HepG2 (cell line): ENCODE measurements around the gene RNU11. TPM values are rescaled to one million over a fixed set of nuclear protein-coding genes. Genes with fewer than 3 reads are reported as not detected.

ENCODE experiments used
- ATAC-seq: fragments of 200-7000 bp; cut with Tn5 transposase; 3 replicates; pipeline ENCODE4 v1.9.1; 2020; ENCODE audit warnings: mild to moderate bottlenecking, moderate library complexity
- BruUV-seq: library from RNA; stranded (reverse); fragments of 400-500 nt; replicated peaks from 2 replicates; lab custom pipeline; 2021; lab: Mats Ljungman, UMichigan
- CTCF ChIA-PET: fragments of 300-600 bp; formaldehyde crosslinking; extraction: SDS; loops from one replicate; lab custom pipeline; 2021; ENCODE audit warnings: low total read pairs, inconsistent platforms, low intra/inter-chr PET ratio; lab: Yijun Ruan, JAX
- POLR2A ChIA-PET: fragments of 350-600 bp; sonication (Branson Sonifier 250); formaldehyde crosslinking; loops from one replicate; lab custom pipeline; 2020; ENCODE audit warnings: antibody characterized with exemption, inconsistent platforms; lab: Yijun Ruan, JAX
- DNase-seq: peaks from one replicate; pipeline ENCODE4 v3.0.0-alpha.2; 2015; ENCODE audit warnings: low spot score
- FAIRE-seq: peaks from 3 replicates; lab custom pipeline; 2011; peaks lifted over from hg19 to GRCh38; lab: Jason Lieb, UNC
- H2AFZ ChIP-seq: one replicate; pipeline ENCODE4 v1.6.1; 2011; ENCODE audit warnings: low read length, inconsistent platforms
- H3K27ac ChIP-seq: fragments of 300-600 bp; 3 replicates; pipeline ENCODE4 v1.8.0; 2011; ENCODE audit warnings: mixed run types, mild to moderate bottlenecking, mixed read lengths, low read length, inconsistent platforms; ENCODE audit not compliant: insufficient read depth; ENCODE audit errors: extremely low read length
- H3K27me3 ChIP-seq, 2 experiments: fragments of 200-600 bp in 1 of 2; 2 replicates in 1 of 2; 3 replicates in 1 of 2; pipeline versions ENCODE4 v1.6.0 to v1.8.0; 2011; ENCODE audit warnings: low read length in 2 of 2, mild to moderate bottlenecking in 2 of 2, moderate library complexity in 2 of 2, inconsistent platforms in 1 of 2; ENCODE audit not compliant: insufficient read depth in 2 of 2, control insufficient read depth in 1 of 2
- H3K36me3 ChIP-seq, 2 experiments: fragments of 200-600 bp in 1 of 2; replicated peaks in 1 of 2; 2 replicates in 1 of 2; 3 replicates in 1 of 2; pipeline versions ENCODE4 v1.5.1 to v1.8.0; 2011; ENCODE audit warnings: low read length in 2 of 2, inconsistent platforms in 1 of 2; ENCODE audit not compliant: insufficient read depth in 2 of 2, control insufficient read depth in 1 of 2
- H3K4me1 ChIP-seq: 2 replicates; pipeline ENCODE4 v1.5.1; 2012; ENCODE audit warnings: low read length, inconsistent platforms; ENCODE audit not compliant: insufficient read depth
- H3K4me2 ChIP-seq: 2 replicates; pipeline ENCODE4 v1.6.0; 2011; ENCODE audit warnings: low read depth, low read length, inconsistent platforms
- H3K4me3 ChIP-seq, 3 experiments: fragments of 200-600 bp in 1 of 3; sonication (generic), shearing (Covaris generic) in 1 of 3; replicated peaks in 1 of 3; 2 replicates each; pipeline ENCODE4 v1.5.1; 2011 to 2016; ENCODE audit warnings: low read length in 3 of 3, inconsistent platforms in 2 of 3, low read depth in 2 of 3, mild to moderate bottlenecking in 2 of 3, control low read depth in 1 of 3, mixed read lengths in 1 of 3; ENCODE audit not compliant: insufficient read depth in 1 of 3
- H3K79me2 ChIP-seq: one replicate; pipeline ENCODE4 v1.6.1; 2011; ENCODE audit warnings: low read length, inconsistent platforms; ENCODE audit not compliant: insufficient read depth
- H3K9ac ChIP-seq: 2 replicates; pipeline ENCODE4 v1.6.0; 2011; ENCODE audit warnings: mild to moderate bottlenecking, low read depth, low read length, inconsistent platforms; ENCODE audit not compliant: insufficient read depth
- H3K9me3 ChIP-seq: 2 replicates; pipeline ENCODE4 v1.5.1; 2012; ENCODE audit warnings: mild to moderate bottlenecking, low read length
- H4K20me1 ChIP-seq: 2 replicates; pipeline ENCODE4 v1.6.0; 2011; ENCODE audit warnings: inconsistent platforms, mild to moderate bottlenecking, low read length, moderate library complexity; ENCODE audit not compliant: insufficient read depth
- ATF1 ChIP-seq: IDR thresholded peaks from 2 replicates; pipeline ENCODE4 v1.6.1; 2016; ENCODE audit warnings: mild to moderate bottlenecking, control low read depth
- BRCA1 ChIP-seq: sonication (generic); formaldehyde crosslinking; IDR thresholded peaks from 2 replicates; pipeline ENCODE4 v1.4.0; 2020; ENCODE audit warnings: missing genetic modification reagents
- CEBPB ChIP-seq: IDR thresholded peaks from 2 replicates; pipeline ENCODE4 v1.6.1; 2011; ENCODE audit warnings: low read depth, low read length, improper control_type of control experiment, borderline replicate concordance
- IKZF4 ChIP-seq: sonication (generic); formaldehyde crosslinking; IDR thresholded peaks from 2 replicates; pipeline ENCODE4 v1.5.1; 2020; ENCODE audit warnings: borderline replicate concordance, mild to moderate bottlenecking, low read depth, missing genetic modification reagents; ENCODE audit errors: not compliant biosample characterization
- KLF6 ChIP-seq: IDR thresholded peaks from 2 replicates; pipeline ENCODE4 v1.8.0; 2016; ENCODE audit warnings: missing biosample characterization, missing genetic modification reagents
- NFRKB ChIP-seq: fragments of 450-650 bp; IDR thresholded peaks from 2 replicates; pipeline ENCODE4 v1.6.1; 2017
- SRF ChIP-seq: IDR thresholded peaks from 2 replicates; pipeline ENCODE4 v1.6.1; 2011; ENCODE audit warnings: mild to moderate bottlenecking, low read depth, low read length, moderate library complexity
- ZNF263 ChIP-seq: sonication (generic); formaldehyde crosslinking; IDR thresholded peaks from 2 replicates; pipeline ENCODE4 v1.4.0; 2020; ENCODE audit warnings: missing genetic modification reagents
- WGBS: methylation state at CpG from one replicate; pipeline ENCODE4 v1.1.6; 2017; ENCODE audit warnings: low lambda C conversion rate; 5-methylcytosine and 5-hydroxymethylcytosine counted together
- in situ Hi-C: cut with HindIII; loops from 2 replicates; pipeline ENCODE4 v1.10.0; 2017; ENCODE audit warnings: low pct_unique_long_range_greater_than_20kb; ENCODE audit not compliant: extremely low pct_ligation_motif_present
- intact Hi-C: fragments of 100-400 bp; cut with micrococcal nuclease; formaldehyde crosslinking; loops from one replicate; pipeline ENCODE4 v1.10.0; 2022; ENCODE audit not compliant: unreplicated experiment
- polyA plus RNA-seq, 8 experiments: library from polyadenylated mRNA; depleted of rRNA in 3 of 8; stranded (reverse) in 7 of 8; unstranded in 1 of 8; fragments of >200 nt; fragmentation: Illumina TruSeq in 4 of 8; extraction: Trizol in 4 of 8; gene quantifications; 2 replicates each; pipeline versions ENCODE4 v1.2.1 to v1.2.3, GENCODE V29; 2011 to 2016; ENCODE audit warnings: low read depth in 4 of 8, missing spikeins in 1 of 8, mixed read lengths in 1 of 8; ENCODE audit not compliant: insufficient read depth in 1 of 8
- total RNA-seq, 5 experiments: library from RNA; depleted of rRNA; stranded (reverse); fragments of >200 nt; fragmentation: Illumina TruSeq; extraction: Trizol; gene quantifications; 2 replicates each; pipeline ENCODE4 v1.2.3, GENCODE V29; 2016; ENCODE audit warnings: low read depth in 1 of 5
- TF ChIP-seq, protein P1 (sequence below): sonication (generic); formaldehyde crosslinking; IDR thresholded peaks from 2 replicates; pipeline ENCODE4 v1.4.0; 2020; ENCODE audit warnings: mild to moderate bottlenecking, missing genetic modification reagents
- TF ChIP-seq, protein P2 (sequence below): sonication (generic); formaldehyde crosslinking; IDR thresholded peaks from 2 replicates; pipeline ENCODE4 v1.4.0; 2020; ENCODE audit warnings: missing genetic modification reagents

Gene RNU11
- total and polyA plus RNA-seq, 2 of the 13 experiments (the other 11 are each of a cell fraction or from before 2014, with no cell fraction given), result not detected

DNA sequence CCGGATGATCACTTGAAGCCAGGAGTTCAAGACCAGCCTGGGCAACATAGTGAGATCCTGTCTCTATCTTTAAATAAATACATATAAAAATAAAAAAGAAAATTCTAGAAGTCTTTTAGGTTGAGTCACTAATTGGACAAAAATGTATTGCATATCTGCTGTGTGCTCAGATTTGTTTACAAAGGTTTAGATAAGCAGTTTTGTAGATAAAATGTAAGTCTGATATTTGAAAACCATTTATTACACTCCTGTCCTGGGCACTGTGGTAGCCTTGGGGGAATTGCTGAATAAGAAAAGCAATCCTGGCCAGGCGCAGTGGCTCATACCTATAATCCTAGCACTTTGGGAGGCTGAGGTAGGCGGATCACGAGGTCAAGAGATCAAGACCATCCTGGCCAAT, 31.8 kb downstream of the RNU11 start:
- POLR2A ChIA-PET, result no interaction called here
- Histone ChIP-seq H3K9ac (no peak overlapping the region), H3K4me3 (no peak overlapping the region), H4K20me1 (no peaks in the 10 kb centered on the region), H3K79me2 (no peaks in the 10 kb centered on the region), H3K9me3 (no peaks in the 10 kb centered on the region), H3K4me1 (no peaks in the 10 kb centered on the region), H2AFZ (no peak overlapping the region), H3K36me3 (peaks cover 0 to 4% of the 10 kb centered on the region in 2 experiments; a peak in 3 of 5 replicates), H3K4me2 (no peak overlapping the region), H3K27me3 (no peaks in the 10 kb centered on the region), H3K27ac (no peak overlapping the region)
- 100% methylated on average over 4 of the region's 4 CpGs for WGBS
- TF ChIP-seq IKZF4 (CRISPR knock-in tag) (no peak), CEBPB (no peak), BRCA1 (no peak), KLF6 (no peak), SRF (no peak)
- no TSS peak for BruUV-seq
- in situ Hi-C loops, result no loop called here
- intact Hi-C loops, result no loop called here
- DNase-seq, result no peak
- CTCF ChIA-PET, result no interaction called here
- ATAC-seq, result no peak
- FAIRE-seq, result no peak

DNA sequence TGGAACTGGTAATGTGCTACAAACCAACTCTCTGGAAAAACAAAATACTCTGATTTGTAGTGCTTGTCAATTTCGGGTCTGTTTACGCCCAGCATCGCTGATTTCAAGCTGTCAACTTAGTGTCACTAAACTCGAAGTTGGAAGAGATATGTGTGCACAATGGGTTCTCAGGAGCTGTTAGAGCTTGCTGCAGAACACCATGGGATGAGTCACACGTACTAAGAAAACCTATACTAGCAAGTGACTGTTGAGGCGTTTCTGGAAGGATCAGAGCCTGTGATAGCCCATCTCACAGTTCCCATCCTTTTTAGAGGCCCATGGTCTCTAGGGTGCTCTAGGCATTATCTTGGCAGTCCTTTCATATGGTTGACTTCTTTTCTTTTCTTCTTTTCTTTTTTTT, 34.4 kb downstream of the RNU11 start:
- ATAC-seq (no peak), DNase-seq (no peak), FAIRE-seq (no peak)
- H3K4me1 ChIP-seq, result no peaks in the 10 kb centered on the region
- no peaks in the 10 kb centered on the region for H3K27me3 ChIP-seq
- in situ Hi-C loops, result no loop called here
- intact Hi-C loops, result no loop called here
- H3K4me3 ChIP-seq, result no peak overlapping the region
- 83% methylated on average over 5 of the region's 6 CpGs for WGBS
- no TSS peak for BruUV-seq
- ChIA-PET POLR2A (interaction anchor here (1.7 kb wide), 1 partner anchor 34 kb away, joined by 6 read pairs; the partner anchor contains the start of gene RNU11), CTCF (no interaction called here)
- H3K4me2 ChIP-seq, result no peak overlapping the region
- H4K20me1 ChIP-seq, result no peaks in the 10 kb centered on the region
- no peak overlapping the region for H3K9ac ChIP-seq
- no peaks in the 10 kb centered on the region for H3K79me2 ChIP-seq
- H3K27ac ChIP-seq, result no peak overlapping the region
- H2AFZ ChIP-seq, result no peak overlapping the region
- no peaks in the 10 kb centered on the region for H3K9me3 ChIP-seq
- peaks cover 2 to 8% of the 10 kb centered on the region in 2 experiments; a peak in 4 of 5 replicates for H3K36me3 ChIP-seq
- TF ChIP-seq NFRKB (no peak), ZNF263 (CRISPR knock-in tag) (no peak), ATF1 (CRISPR knock-in tag) (no peak)
- TF ChIP-seq, protein P1, sequence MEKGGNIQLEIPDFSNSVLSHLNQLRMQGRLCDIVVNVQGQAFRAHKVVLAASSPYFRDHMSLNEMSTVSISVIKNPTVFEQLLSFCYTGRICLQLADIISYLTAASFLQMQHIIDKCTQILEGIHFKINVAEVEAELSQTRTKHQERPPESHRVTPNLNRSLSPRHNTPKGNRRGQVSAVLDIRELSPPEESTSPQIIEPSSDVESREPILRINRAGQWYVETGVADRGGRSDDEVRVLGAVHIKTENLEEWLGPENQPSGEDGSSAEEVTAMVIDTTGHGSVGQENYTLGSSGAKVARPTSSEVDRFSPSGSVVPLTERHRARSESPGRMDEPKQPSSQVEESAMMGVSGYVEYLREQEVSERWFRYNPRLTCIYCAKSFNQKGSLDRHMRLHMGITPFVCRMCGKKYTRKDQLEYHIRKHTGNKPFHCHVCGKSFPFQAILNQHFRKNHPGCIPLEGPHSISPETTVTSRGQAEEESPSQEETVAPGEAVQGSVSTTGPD (CRISPR knock-in tag), result no peak
- TF ChIP-seq, protein P2, sequence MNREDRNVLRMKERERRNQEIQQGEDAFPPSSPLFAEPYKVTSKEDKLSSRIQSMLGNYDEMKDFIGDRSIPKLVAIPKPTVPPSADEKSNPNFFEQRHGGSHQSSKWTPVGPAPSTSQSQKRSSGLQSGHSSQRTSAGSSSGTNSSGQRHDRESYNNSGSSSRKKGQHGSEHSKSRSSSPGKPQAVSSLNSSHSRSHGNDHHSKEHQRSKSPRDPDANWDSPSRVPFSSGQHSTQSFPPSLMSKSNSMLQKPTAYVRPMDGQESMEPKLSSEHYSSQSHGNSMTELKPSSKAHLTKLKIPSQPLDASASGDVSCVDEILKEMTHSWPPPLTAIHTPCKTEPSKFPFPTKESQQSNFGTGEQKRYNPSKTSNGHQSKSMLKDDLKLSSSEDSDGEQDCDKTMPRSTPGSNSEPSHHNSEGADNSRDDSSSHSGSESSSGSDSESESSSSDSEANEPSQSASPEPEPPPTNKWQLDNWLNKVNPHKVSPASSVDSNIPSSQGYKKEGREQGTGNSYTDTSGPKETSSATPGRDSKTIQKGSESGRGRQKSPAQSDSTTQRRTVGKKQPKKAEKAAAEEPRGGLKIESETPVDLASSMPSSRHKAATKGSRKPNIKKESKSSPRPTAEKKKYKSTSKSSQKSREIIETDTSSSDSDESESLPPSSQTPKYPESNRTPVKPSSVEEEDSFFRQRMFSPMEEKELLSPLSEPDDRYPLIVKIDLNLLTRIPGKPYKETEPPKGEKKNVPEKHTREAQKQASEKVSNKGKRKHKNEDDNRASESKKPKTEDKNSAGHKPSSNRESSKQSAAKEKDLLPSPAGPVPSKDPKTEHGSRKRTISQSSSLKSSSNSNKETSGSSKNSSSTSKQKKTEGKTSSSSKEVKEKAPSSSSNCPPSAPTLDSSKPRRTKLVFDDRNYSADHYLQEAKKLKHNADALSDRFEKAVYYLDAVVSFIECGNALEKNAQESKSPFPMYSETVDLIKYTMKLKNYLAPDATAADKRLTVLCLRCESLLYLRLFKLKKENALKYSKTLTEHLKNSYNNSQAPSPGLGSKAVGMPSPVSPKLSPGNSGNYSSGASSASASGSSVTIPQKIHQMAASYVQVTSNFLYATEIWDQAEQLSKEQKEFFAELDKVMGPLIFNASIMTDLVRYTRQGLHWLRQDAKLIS (CRISPR knock-in tag), result no peak
